Activated effector memory CD4-positive, alpha-beta T cell treated with Interleukin-2 at 50 U/mL for 16 hours (primary cell): ENCODE results near the gene FBXL17.

Source experiments
- DNase-seq: peaks from one replicate; pipeline ENCODE4 v3.0.0-alpha.2; 2020

Gene FBXL17

GRCh38 chr5:108145351-108145750, 236.5 kb downstream of the FBXL17 start:
- DNase-seq: no peak

GRCh38 chr5:108144332-108144731, 237.6 kb downstream of the FBXL17 start:
- no peak for DNase-seq

GRCh38 chr5:108143581-108143980, 238.3 kb downstream of the FBXL17 start:
- DNase-seq: no peak

- DNase-seq: no peak
Measured at GRCh38 chr5:108141676-108142075, 240.2 kb downstream of the FBXL17 start.

GRCh38 chr5:108136493-108136892, 245.4 kb downstream of the FBXL17 start:
- DNase-seq: no peak

- no peak for DNase-seq
Measured at GRCh38 chr5:108129129-108129528, 252.8 kb downstream of the FBXL17 start.

GRCh38 chr5:108125771-108126511, 256.0 kb downstream of the FBXL17 start:
- no peak for DNase-seq

- DNase-seq: no peak
Measured at GRCh38 chr5:108124596-108124995, 257.3 kb downstream of the FBXL17 start.

GRCh38 chr5:108122702-108123101, 259.2 kb downstream of the FBXL17 start:
- DNase-seq: no peak

- DNase-seq: no peak
Measured at GRCh38 chr5:108118813-108119514, 262.9 kb downstream of the FBXL17 start.

GRCh38 chr5:108115673-108116072, 266.2 kb downstream of the FBXL17 start:
- no peak for DNase-seq

- DNase-seq: no peak
Measured at GRCh38 chr5:108113950-108114349, 267.9 kb downstream of the FBXL17 start.

GRCh38 chr5:108111736-108112135, 270.2 kb downstream of the FBXL17 start:
- DNase-seq: no peak

GRCh38 chr5:108109059-108109458, 272.8 kb downstream of the FBXL17 start:
- no peak for DNase-seq

GRCh38 chr5:108104448-108104847, 277.4 kb downstream of the FBXL17 start:
- no peak for DNase-seq

- DNase-seq: no peak
Measured at GRCh38 chr5:108102463-108102862, 279.4 kb downstream of the FBXL17 start.

- no peak for DNase-seq
Measured at GRCh38 chr5:108101821-108102220, 280.1 kb downstream of the FBXL17 start.

- no peak for DNase-seq
Measured at GRCh38 chr5:108101130-108101529, 280.8 kb downstream of the FBXL17 start.

GRCh38 chr5:108094800-108095199, 287.1 kb downstream of the FBXL17 start:
- DNase-seq: no peak

GRCh38 chr5:108093186-108093585, 288.7 kb downstream of the FBXL17 start:
- no peak for DNase-seq

- DNase-seq: no peak
Measured at GRCh38 chr5:108090946-108091345, 291.0 kb downstream of the FBXL17 start.

GRCh38 chr5:108084105-108084504, 297.8 kb downstream of the FBXL17 start:
- no peak for DNase-seq

- DNase-seq: no peak
Measured at GRCh38 chr5:108083232-108083631, 298.7 kb downstream of the FBXL17 start.

GRCh38 chr5:108081707-108082106, 300.2 kb downstream of the FBXL17 start:
- no peak for DNase-seq

- DNase-seq: no peak
Measured at GRCh38 chr5:108079753-108080152, 302.1 kb downstream of the FBXL17 start.
